ENCODE data around the gene NIN.

GRCh38 chr14:50745401-50746058, 85.4 kb downstream of the NIN start:
- TF ChIP-seq CTCF (IDR thresholded peaks at IDR 0.05; ENCODE audit: low read length) = no peak
- no peak for TF ChIP-seq EZH2 (IDR thresholded peaks at IDR 0.05; ENCODE audit: borderline replicate concordance, low read length)

Data from OCI-LY1 (cell line).